ACC112 (cell line): ENCODE results near the gene ARFRP1.

Experiments used
- H2AFZ ChIP-seq: fragments of 200-600 bp; sonication (generic); one replicate; pipeline ENCODE4 v1.6.0; 2017; ENCODE audit warnings: antibody characterized with exemption, low read length; ENCODE audit not compliant: unreplicated experiment
- H3K27ac ChIP-seq: fragments of 200-600 bp; sonication (generic); 2 replicates; pipeline ENCODE4 v1.5.1; 2014; ENCODE audit warnings: low read depth, mild to moderate bottlenecking, antibody characterized with exemption, low read length, moderate library complexity
- H3K27me3 ChIP-seq: fragments of 200-600 bp; sonication (generic); 2 replicates; pipeline ENCODE4 v1.6.1; 2014; ENCODE audit warnings: mild to moderate bottlenecking, antibody characterized with exemption, low read length, moderate library complexity, mixed read lengths; ENCODE audit not compliant: insufficient read depth
- H3K36me3 ChIP-seq: fragments of 200-600 bp; sonication (generic); 2 replicates; pipeline ENCODE4 v1.6.1; 2016; ENCODE audit warnings: mild to moderate bottlenecking, antibody characterized with exemption, low read length, moderate library complexity, mixed read lengths; ENCODE audit not compliant: insufficient read depth
- H3K4me1 ChIP-seq: fragments of 200-600 bp; sonication (generic); one replicate; pipeline ENCODE4 v1.6.1; 2016; ENCODE audit warnings: low read length, mixed read lengths; ENCODE audit not compliant: insufficient read depth, unreplicated experiment, control insufficient read depth
- H3K4me3 ChIP-seq: fragments of 200-600 bp; sonication (generic); 2 replicates; pipeline ENCODE4 v1.5.1; 2014; ENCODE audit warnings: mild to moderate bottlenecking, low read depth, low read length
- H3K79me2 ChIP-seq: fragments of 200-600 bp; sonication (generic); one replicate; pipeline ENCODE4 v1.6.0; 2016; ENCODE audit warnings: low read length; ENCODE audit not compliant: control insufficient read depth, unreplicated experiment, insufficient read depth

The ARFRP1 gene

DNA sequence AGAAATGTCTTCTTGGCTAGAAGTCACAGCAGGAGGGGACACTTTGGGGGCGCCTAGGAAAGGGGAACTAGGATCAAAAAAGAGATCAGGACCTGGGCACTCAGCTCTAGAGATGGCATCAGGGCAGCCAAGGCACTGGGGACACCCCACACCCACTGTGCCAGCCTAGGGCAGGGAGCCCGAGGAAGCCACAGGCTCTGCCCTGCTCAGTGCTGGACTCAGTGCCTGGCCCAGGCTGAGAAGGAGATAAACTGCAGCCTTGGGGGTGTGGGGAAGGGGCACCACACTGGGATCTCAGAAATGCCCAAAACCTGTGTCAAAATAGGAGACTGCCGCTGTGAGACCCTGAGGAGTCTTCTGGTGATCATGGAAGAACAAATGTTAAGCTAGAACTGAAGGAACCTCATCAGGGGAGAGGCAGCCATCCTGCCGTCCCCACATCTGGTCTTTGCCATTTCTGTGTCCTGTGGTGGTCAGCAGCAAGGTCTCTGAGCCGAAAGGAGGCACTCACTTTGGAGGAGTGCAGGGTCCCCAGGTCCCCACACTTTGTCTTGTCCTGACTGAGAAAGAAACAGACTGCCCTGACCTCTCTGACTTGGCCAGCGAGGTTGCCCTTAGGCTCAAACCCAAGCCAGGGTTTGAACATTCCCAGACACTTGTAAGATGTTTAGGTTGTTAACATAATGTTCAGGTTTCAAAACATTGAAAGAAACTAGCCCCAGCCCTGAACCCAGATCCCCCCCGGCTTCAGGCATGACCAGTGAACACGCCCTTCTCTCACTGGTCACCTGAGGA is 2.3 kb downstream of the ARFRP1 start:
- Histone ChIP-seq H3K4me1 (peaks cover 28% of the 10 kb centered on the region), H3K4me3 (no peak overlapping the region; the same call in 1 of the 2 replicates), H3K27ac (no peak overlapping the region), H3K79me2 (peaks cover 51% of the 10 kb centered on the region), H3K36me3 (0 out of 2 replicates have a peak, but pooled peaks cover 2% of the 10 kb centered on the region), H3K27me3 (no peaks in the 10 kb centered on the region), H2AFZ (no peak overlapping the region)

DNA sequence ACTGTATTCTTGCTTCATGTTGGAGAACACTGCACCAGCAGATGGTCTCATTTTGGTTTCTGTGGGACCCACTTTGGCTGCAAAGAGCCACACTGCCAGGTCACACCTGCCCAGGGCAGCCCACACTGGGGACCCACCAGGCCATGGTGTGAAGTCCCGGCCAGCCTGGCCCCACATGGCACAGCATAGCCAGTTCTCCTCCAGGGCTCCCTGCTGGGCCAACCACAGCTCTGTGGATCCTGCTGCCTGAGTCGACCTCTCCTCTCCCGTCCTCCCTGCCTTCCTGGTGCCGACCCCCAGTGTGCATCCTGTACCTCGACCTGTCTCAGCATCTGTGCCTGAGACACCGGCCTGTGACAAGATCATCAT is 3.0 kb downstream of the ARFRP1 start:
- peaks cover 46% of the 10 kb centered on the region for H3K79me2 ChIP-seq
- no peak overlapping the region for H3K27ac ChIP-seq
- H2AFZ ChIP-seq, result no peak overlapping the region
- H3K4me1 ChIP-seq, result peaks cover 34% of the 10 kb centered on the region
- no peak overlapping the region for H3K4me3 ChIP-seq
- H3K36me3 ChIP-seq, result no peaks in the 10 kb centered on the region
- H3K27me3 ChIP-seq, result no peaks in the 10 kb centered on the region

DNA sequence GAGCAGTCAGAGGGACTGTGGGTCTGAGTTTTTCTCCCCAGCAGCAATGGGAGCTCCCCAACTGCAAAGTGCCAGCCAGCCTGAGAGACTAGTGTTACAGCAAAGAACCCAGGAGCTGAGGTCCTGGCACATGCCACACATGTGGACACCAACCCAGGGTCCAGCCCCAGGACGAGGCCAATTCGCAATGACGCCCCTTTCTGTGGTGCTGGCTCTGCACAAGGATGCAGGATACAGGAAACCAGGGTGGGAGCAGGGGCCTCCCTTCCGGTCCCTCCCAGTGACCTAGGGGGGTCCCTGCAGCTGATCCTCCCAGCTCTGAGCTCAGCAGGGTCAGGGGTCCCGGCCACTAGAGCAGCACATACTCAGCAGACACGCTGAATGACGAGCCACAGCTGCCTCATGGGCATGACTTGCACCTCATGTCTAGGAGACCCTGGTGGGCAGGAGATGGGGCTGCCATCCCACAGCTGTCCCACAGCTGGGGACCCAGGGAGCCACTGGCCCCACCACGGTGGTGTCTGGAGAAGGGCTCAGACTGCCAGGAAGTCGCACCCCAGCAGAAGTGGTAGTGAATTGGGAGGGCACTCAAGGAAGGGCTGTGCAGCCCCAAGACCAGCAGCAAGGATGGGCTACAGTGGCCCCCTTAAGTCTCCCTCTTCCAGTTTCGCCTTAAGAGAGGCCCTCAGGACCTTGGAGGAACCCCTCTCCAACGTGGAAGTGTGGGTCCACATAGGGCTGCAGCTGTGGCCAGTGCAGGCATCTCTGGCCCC is 3.6 kb downstream of the ARFRP1 start:
- no peak overlapping the region for H3K27ac ChIP-seq
- no peak overlapping the region for H2AFZ ChIP-seq
- peaks cover 39% of the 10 kb centered on the region for H3K4me1 ChIP-seq
- no peak overlapping the region for H3K4me3 ChIP-seq
- H3K79me2 ChIP-seq, result peaks cover 42% of the 10 kb centered on the region
- no peaks in the 10 kb centered on the region for H3K36me3 ChIP-seq
- H3K27me3 ChIP-seq, result no peaks in the 10 kb centered on the region

DNA sequence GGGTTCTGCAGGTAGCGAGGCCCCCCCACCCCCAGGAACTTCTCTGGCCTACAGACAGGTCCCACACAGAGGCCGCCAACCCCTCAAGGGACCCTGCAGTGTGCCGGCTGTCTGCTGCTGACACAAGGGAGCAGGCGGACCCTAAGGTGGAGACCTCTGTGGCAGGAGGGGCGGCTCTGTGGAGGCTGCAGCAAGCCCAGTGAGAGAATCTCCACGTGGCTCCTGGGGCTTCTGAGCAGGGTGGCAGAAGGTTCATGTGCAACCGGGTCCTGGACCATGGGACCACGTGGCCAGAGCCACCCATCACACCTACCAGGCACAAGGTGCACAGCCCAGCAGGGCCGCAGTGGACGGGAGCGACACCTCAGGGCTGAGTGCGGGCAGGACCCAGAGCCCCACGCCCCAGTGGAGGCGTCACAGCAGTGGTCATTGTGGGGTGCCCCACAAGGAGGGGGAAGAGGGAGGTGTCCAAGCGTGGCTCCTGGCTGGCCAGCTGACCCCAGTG is 4.3 kb downstream of the ARFRP1 start:
- Histone ChIP-seq H2AFZ (no peak overlapping the region), H3K27me3 (no peaks in the 10 kb centered on the region), H3K4me1 (peaks cover 38% of the 10 kb centered on the region), H3K27ac (no peak overlapping the region), H3K79me2 (peaks cover 35% of the 10 kb centered on the region), H3K36me3 (no peaks in the 10 kb centered on the region), H3K4me3 (no peak overlapping the region)

DNA sequence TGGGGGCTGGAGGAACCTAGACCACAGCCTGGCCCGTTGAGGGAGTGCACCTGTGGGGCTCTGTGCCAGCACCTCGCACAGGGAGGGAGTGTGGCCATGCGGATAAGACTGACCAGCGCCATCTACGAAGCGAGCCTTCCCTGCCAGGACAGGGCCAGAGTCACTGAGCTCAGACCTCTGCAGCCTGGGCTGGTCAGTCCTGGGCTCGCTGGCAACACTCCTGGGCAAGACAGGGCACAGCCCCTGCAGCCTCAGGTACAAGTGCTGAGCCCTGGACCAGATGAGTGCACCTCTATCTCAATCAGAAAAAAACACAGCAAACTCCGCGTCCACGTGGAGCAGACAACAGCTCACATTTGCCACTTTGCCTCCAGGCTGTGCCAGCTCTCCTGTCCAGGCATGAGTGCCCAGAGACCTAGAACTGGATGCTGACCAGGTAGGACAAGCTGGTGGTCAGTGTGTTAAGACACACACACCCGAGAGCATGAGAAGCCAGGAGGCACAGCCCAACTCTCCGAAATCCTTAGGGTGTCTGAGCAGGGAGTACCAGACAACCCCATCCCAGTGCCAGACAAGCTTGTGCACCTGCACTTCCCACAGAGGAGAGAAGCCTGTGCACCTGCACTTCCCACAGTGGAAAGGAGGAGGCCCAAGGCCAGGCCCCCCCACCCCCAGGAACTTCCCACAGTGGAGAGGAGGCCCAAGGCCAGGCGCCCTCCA is 4.9 kb downstream of the ARFRP1 start:
- H2AFZ ChIP-seq, result no peak overlapping the region
- H3K27me3 ChIP-seq, result no peaks in the 10 kb centered on the region
- H3K36me3 ChIP-seq, result no peaks in the 10 kb centered on the region
- peaks cover 44% of the 10 kb centered on the region for H3K4me1 ChIP-seq
- peaks cover 29% of the 10 kb centered on the region for H3K79me2 ChIP-seq
- H3K27ac ChIP-seq, result no peak overlapping the region
- no peak overlapping the region for H3K4me3 ChIP-seq

DNA sequence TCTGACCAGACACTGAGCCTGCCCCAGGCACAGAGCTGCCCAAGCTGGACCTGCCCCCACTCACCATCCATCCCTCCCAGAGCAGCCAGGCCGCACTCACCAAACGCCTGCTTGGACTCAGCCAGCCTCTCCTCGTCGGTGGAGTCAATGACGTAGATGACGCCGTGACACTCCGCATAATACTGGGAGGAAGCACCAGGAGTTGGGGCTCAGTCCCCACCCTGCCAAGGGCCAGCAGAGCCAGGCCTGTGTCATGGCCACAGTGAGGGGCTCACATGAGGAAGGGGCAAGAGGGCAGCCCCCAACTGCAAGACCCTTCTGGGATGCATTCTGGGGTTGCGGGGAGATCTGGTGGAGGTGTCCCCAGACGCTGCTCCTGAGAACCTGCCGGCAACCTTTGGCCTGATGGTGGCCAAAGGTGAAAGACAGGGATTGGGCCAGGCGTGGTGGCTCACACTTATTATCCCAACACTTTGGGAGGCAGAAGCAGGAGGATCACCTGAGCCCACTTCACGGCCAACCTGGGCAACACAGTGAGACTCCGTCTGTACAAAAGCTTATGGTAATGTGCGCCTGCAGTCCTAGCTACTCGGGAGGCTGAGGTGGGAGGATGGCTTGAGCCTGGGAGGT is 5.6 kb downstream of the ARFRP1 start:
- Histone ChIP-seq H3K36me3 (peaks cover 1% of the 10 kb centered on the region; the same call in 1 of the 2 replicates), H3K4me3 (no peak overlapping the region), H3K27me3 (no peaks in the 10 kb centered on the region), H3K79me2 (peaks cover 22% of the 10 kb centered on the region), H3K27ac (no peak overlapping the region), H3K4me1 (peaks cover 52% of the 10 kb centered on the region), H2AFZ (no peak overlapping the region)

DNA sequence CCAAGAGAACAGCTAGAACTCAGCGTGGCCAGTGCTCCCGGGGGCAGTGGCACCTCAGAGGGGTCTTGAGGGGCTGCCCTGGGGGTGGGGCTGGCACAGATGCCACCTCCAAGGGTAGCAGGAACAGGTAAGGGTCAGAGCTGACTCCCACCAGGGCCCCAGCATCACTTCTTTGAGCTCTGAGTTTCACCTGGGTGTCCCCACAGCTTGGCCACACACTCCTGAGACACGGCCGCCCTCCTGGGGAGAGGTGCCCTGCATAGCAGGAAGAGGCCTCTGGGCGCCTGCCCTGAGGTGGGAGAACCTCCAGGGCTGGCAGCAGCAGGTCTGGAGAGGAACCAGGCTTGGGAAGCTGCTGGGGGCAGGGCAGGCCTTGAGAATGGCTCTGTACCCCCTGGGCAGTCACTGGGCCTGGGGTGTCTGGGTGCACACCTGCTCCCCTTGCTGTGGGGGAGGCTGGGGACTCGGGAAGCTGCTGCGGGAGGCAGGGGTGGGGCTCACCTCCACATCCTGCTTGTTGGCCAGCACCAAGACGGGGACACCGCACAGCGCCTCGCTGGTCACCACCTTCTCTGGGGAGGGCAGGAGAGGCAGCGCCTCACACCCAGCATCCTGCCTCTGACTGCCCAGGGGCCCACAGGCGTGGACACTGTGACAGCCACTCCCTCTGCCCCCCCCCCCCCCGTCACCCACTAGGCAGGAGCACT is 6.3 kb downstream of the ARFRP1 start:
- H3K36me3 ChIP-seq, result peaks cover 2% of the 10 kb centered on the region; the same call in 1 of the 2 replicates
- no peak overlapping the region for H3K4me3 ChIP-seq
- no peak overlapping the region for H2AFZ ChIP-seq
- peaks cover 49% of the 10 kb centered on the region for H3K4me1 ChIP-seq
- no peaks in the 10 kb centered on the region for H3K27me3 ChIP-seq
- H3K79me2 ChIP-seq, result peaks cover 15% of the 10 kb centered on the region
- no peak overlapping the region for H3K27ac ChIP-seq

DNA sequence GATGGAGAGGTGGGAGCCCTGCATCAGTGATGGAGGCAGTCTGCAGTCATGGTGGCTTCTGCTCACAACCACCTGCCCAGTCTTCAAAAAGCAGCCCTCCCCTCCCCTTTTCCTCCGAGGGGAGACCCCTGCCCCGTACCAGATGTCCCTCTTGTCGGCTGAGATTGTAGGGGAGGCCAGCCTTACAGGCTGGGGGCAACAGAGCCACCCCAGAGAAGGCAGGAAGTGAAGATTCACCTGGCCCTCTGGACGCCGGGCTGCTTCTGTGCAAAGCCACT is 6.8 kb downstream of the ARFRP1 start:
- peaks cover 2% of the 10 kb centered on the region; the same call in 1 of the 2 replicates for H3K36me3 ChIP-seq
- H3K79me2 ChIP-seq, result peaks cover 10% of the 10 kb centered on the region
- peaks cover 44% of the 10 kb centered on the region for H3K4me1 ChIP-seq
- H3K27ac ChIP-seq, result no peak overlapping the region
- no peaks in the 10 kb centered on the region for H3K27me3 ChIP-seq
- no peak overlapping the region for H3K4me3 ChIP-seq
- no peak overlapping the region for H2AFZ ChIP-seq

DNA sequence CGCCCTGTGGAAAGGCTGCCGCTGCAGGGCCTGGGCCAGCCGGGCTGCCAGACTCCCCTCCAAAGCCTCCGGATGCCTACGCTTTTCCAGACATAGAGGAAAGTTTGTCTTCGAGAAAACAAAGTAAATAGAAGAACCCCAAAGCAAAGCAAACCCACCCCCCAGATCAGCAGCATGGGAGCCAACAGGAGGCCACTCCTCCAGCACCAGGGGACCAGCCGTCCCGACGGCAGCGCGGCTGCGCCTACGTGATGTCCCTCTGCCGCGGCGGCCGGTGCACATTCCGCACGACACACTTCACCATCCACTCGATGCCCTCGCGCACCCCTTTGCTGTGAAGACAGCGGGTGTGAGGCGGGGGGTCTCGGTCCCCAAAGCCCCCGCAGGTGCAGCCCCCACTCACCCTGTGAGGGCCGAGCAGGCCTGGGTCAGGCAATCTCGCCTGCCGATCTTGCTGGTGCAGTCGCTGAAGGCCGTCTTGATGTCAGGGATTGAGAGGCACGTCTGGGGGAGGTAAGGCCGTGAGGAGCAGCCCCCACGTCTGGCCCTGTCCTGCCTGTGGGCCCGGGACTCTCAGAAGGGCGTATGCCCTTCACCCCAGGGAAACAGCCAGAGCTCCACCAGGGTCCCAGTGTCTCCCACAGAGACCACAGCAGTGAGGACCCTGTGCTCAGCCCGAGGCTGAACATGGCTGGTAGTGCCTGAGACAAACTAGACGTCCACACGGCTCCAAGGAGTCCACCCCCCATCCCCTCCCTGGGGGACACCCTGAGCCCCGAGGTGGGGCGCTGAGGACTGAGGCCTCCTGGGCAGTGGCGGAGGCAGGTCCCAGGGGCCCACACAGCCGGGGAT is 7.4 kb downstream of the ARFRP1 start:
- Histone ChIP-seq H3K36me3 (peaks cover 2% of the 10 kb centered on the region; the same call in 1 of the 2 replicates), H3K27ac (peak overlapping the region; percentile 97; the same call in 1 of the 2 replicates), H2AFZ (no peak overlapping the region), H3K4me1 (peaks cover 38% of the 10 kb centered on the region), H3K27me3 (no peaks in the 10 kb centered on the region), H3K4me3 (no peak overlapping the region), H3K79me2 (peaks cover 5% of the 10 kb centered on the region)
